H1 (cell line): ENCODE data around the gene PHTF2. TPM values are rescaled to one million over a fixed set of nuclear protein-coding genes. Genes with fewer than 3 reads are reported as not detected.

ENCODE experiments used
- BRCA1 ChIP-seq: IDR thresholded peaks from 2 replicates; pipeline ENCODE4 v1.6.1; 2012; ENCODE audit warnings: low read depth, low read length, improper control_type of control experiment
- NRF1 ChIP-seq: IDR thresholded peaks from 2 replicates; pipeline ENCODE4 v1.6.1; 2011; ENCODE audit warnings: mild to moderate bottlenecking, low read depth, low read length, improper control_type of control experiment
- RNF2 ChIP-seq: fragments of 200-900, 300-1000 bp; sonication (generic); IDR thresholded peaks from 2 replicates; pipeline ENCODE4 v1.7.1; 2016; ENCODE audit warnings: borderline replicate concordance, low read depth, mild to moderate bottlenecking, antibody characterized with exemption, low read length; ENCODE audit not compliant: poor library complexity, severe bottlenecking; ENCODE audit errors: missing control alignments
- YY1 ChIP-seq: IDR thresholded peaks from 2 replicates; pipeline ENCODE4 v1.6.1; 2011; ENCODE audit warnings: low read depth, mild to moderate bottlenecking, low read length
- polyA plus RNA-seq, 7 experiments: library from polyadenylated mRNA; depleted of rRNA in 3 of 7; stranded (reverse) in 5 of 7; unstranded in 2 of 7; fragments of >200 nt in 5 of 7; fragments of 200-250 nt in 2 of 7; gene quantifications; 1 replicate in 5 of 7; 2 replicates in 1 of 7; 4 replicates in 1 of 7; pipeline versions ENCODE4 v1.2.1 to v1.2.3, GENCODE V29; 2011 to 2013; ENCODE audit warnings: missing spikeins in 2 of 7, mixed read lengths in 2 of 7
- total RNA-seq: library from RNA; stranded (reverse); fragmentation: NEBNext Ultra II Directional; extraction: Animal tissue kit (Norgen Biotek cat#: 25700); gene quantifications from 2 replicates; pipeline ENCODE4 v1.2.1, GENCODE V29; 2021

PHTF2 gene
- total and polyA plus RNA-seq, 2 of the 8 experiments (the other 6 are each of a cell fraction or from before 2014, with no cell fraction given): 9.0 to 25.4 TPM

DNA sequence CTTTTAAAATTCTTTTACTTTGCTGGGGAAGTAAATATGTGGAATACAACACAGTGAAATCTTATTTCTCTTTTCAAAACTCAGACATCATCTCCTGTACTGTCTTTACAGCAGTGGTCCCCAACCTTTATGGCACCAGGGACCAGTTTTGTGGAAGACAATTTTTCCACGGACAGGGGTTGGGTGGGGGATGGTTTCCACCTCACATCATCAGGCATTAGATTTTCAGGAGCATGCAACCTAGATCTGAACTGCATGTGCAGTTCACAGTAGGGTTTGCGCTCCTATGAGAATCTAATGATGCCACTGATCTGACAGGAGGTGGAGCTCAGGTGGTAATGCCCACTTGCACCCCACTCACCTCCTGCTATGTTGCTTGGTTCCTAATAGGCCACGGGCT is 12.6 kb upstream of the PHTF2 start (continued):
- TF ChIP-seq NRF1 (no peak), BRCA1 (no peak), RNF2 (no peak), YY1 (no peak)
